HepG2 (cell line): ENCODE results near the gene PDPK1. TPM values are rescaled to one million over a fixed set of nuclear protein-coding genes. Genes with fewer than 3 reads are reported as not detected.

Source experiments
- ATAC-seq: fragments of 200-7000 bp; cut with Tn5 transposase; 3 replicates; pipeline ENCODE4 v1.9.1; 2020; ENCODE audit warnings: mild to moderate bottlenecking, moderate library complexity
- BruUV-seq: library from RNA; stranded (reverse); fragments of 400-500 nt; replicated peaks from 2 replicates; lab custom pipeline; 2021; lab: Mats Ljungman, UMichigan
- CTCF ChIA-PET: fragments of 300-600 bp; formaldehyde crosslinking; extraction: SDS; loops from one replicate; lab custom pipeline; 2021; ENCODE audit warnings: low total read pairs, inconsistent platforms, low intra/inter-chr PET ratio; lab: Yijun Ruan, JAX
- POLR2A ChIA-PET: fragments of 350-600 bp; sonication (Branson Sonifier 250); formaldehyde crosslinking; loops from one replicate; lab custom pipeline; 2020; ENCODE audit warnings: antibody characterized with exemption, inconsistent platforms; lab: Yijun Ruan, JAX
- DNase-seq: peaks from one replicate; pipeline ENCODE4 v3.0.0-alpha.2; 2015; ENCODE audit warnings: low spot score
- FAIRE-seq: peaks from 3 replicates; lab custom pipeline; 2011; peaks lifted over from hg19 to GRCh38; lab: Jason Lieb, UNC
- H2AFZ ChIP-seq: one replicate; pipeline ENCODE4 v1.6.1; 2011; ENCODE audit warnings: low read length, inconsistent platforms
- H3K27ac ChIP-seq: fragments of 300-600 bp; 3 replicates; pipeline ENCODE4 v1.8.0; 2011; ENCODE audit warnings: mixed run types, mild to moderate bottlenecking, mixed read lengths, low read length, inconsistent platforms; ENCODE audit not compliant: insufficient read depth; ENCODE audit errors: extremely low read length
- H3K27me3 ChIP-seq, 2 experiments: fragments of 200-600 bp in 1 of 2; 2 replicates in 1 of 2; 3 replicates in 1 of 2; pipeline versions ENCODE4 v1.6.0 to v1.8.0; 2011; ENCODE audit warnings: low read length in 2 of 2, mild to moderate bottlenecking in 2 of 2, moderate library complexity in 2 of 2, inconsistent platforms in 1 of 2; ENCODE audit not compliant: insufficient read depth in 2 of 2, control insufficient read depth in 1 of 2
- H3K36me3 ChIP-seq, 2 experiments: fragments of 200-600 bp in 1 of 2; replicated peaks in 1 of 2; 2 replicates in 1 of 2; 3 replicates in 1 of 2; pipeline versions ENCODE4 v1.5.1 to v1.8.0; 2011; ENCODE audit warnings: low read length in 2 of 2, inconsistent platforms in 1 of 2; ENCODE audit not compliant: insufficient read depth in 2 of 2, control insufficient read depth in 1 of 2
- H3K4me1 ChIP-seq: 2 replicates; pipeline ENCODE4 v1.5.1; 2012; ENCODE audit warnings: low read length, inconsistent platforms; ENCODE audit not compliant: insufficient read depth
- H3K4me2 ChIP-seq: 2 replicates; pipeline ENCODE4 v1.6.0; 2011; ENCODE audit warnings: low read depth, low read length, inconsistent platforms
- H3K4me3 ChIP-seq, 3 experiments: fragments of 200-600 bp in 1 of 3; sonication (generic), shearing (Covaris generic) in 1 of 3; replicated peaks in 1 of 3; 2 replicates each; pipeline ENCODE4 v1.5.1; 2011 to 2016; ENCODE audit warnings: low read length in 3 of 3, inconsistent platforms in 2 of 3, low read depth in 2 of 3, mild to moderate bottlenecking in 2 of 3, control low read depth in 1 of 3, mixed read lengths in 1 of 3; ENCODE audit not compliant: insufficient read depth in 1 of 3
- H3K79me2 ChIP-seq: one replicate; pipeline ENCODE4 v1.6.1; 2011; ENCODE audit warnings: low read length, inconsistent platforms; ENCODE audit not compliant: insufficient read depth
- H3K9ac ChIP-seq: 2 replicates; pipeline ENCODE4 v1.6.0; 2011; ENCODE audit warnings: mild to moderate bottlenecking, low read depth, low read length, inconsistent platforms; ENCODE audit not compliant: insufficient read depth
- H3K9me3 ChIP-seq: 2 replicates; pipeline ENCODE4 v1.5.1; 2012; ENCODE audit warnings: mild to moderate bottlenecking, low read length
- H4K20me1 ChIP-seq: 2 replicates; pipeline ENCODE4 v1.6.0; 2011; ENCODE audit warnings: inconsistent platforms, mild to moderate bottlenecking, low read length, moderate library complexity; ENCODE audit not compliant: insufficient read depth
- ARNT ChIP-seq: fragments of 450-650 bp; IDR thresholded peaks from 2 replicates; pipeline ENCODE4 v1.6.1; 2017
- POLR2AphosphoS2 ChIP-seq: IDR thresholded peaks from 2 replicates; pipeline ENCODE4 v1.6.1; 2011; ENCODE audit warnings: low read depth, low read length, improper control_type of control experiment
- SMC3 ChIP-seq: IDR thresholded peaks from 2 replicates; pipeline ENCODE4 v1.6.1; 2011; ENCODE audit warnings: low read length, improper control_type of control experiment
- WGBS: methylation state at CpG from one replicate; pipeline ENCODE4 v1.1.6; 2017; ENCODE audit warnings: low lambda C conversion rate; 5-methylcytosine and 5-hydroxymethylcytosine counted together
- in situ Hi-C: cut with HindIII; loops from 2 replicates; pipeline ENCODE4 v1.10.0; 2017; ENCODE audit warnings: low pct_unique_long_range_greater_than_20kb; ENCODE audit not compliant: extremely low pct_ligation_motif_present
- intact Hi-C: fragments of 100-400 bp; cut with micrococcal nuclease; formaldehyde crosslinking; loops from one replicate; pipeline ENCODE4 v1.10.0; 2022; ENCODE audit not compliant: unreplicated experiment
- polyA plus RNA-seq, 8 experiments: library from polyadenylated mRNA; depleted of rRNA in 3 of 8; stranded (reverse) in 7 of 8; unstranded in 1 of 8; fragments of >200 nt; fragmentation: Illumina TruSeq in 4 of 8; extraction: Trizol in 4 of 8; gene quantifications; 2 replicates each; pipeline versions ENCODE4 v1.2.1 to v1.2.3, GENCODE V29; 2011 to 2016; ENCODE audit warnings: low read depth in 4 of 8, missing spikeins in 1 of 8, mixed read lengths in 1 of 8; ENCODE audit not compliant: insufficient read depth in 1 of 8
- total RNA-seq, 5 experiments: library from RNA; depleted of rRNA; stranded (reverse); fragments of >200 nt; fragmentation: Illumina TruSeq; extraction: Trizol; gene quantifications; 2 replicates each; pipeline ENCODE4 v1.2.3, GENCODE V29; 2016; ENCODE audit warnings: low read depth in 1 of 5
- TF ChIP-seq, protein P1 (sequence below): sonication (generic); formaldehyde crosslinking; IDR thresholded peaks from 2 replicates; pipeline ENCODE4 v1.9.0; 2021; ENCODE audit warnings: missing genetic modification reagents, borderline replicate concordance
- TF ChIP-seq, protein P2 (sequence below): sonication (generic); formaldehyde crosslinking; IDR thresholded peaks from 2 replicates; pipeline ENCODE4 v1.5.1; 2020; ENCODE audit warnings: missing genetic modification reagents, mild to moderate bottlenecking, borderline replicate concordance

The PDPK1 gene
- total and polyA plus RNA-seq, 2 of the 13 experiments (the other 11 are each of a cell fraction or from before 2014, with no cell fraction given): 59.6 to 129 TPM

DNA sequence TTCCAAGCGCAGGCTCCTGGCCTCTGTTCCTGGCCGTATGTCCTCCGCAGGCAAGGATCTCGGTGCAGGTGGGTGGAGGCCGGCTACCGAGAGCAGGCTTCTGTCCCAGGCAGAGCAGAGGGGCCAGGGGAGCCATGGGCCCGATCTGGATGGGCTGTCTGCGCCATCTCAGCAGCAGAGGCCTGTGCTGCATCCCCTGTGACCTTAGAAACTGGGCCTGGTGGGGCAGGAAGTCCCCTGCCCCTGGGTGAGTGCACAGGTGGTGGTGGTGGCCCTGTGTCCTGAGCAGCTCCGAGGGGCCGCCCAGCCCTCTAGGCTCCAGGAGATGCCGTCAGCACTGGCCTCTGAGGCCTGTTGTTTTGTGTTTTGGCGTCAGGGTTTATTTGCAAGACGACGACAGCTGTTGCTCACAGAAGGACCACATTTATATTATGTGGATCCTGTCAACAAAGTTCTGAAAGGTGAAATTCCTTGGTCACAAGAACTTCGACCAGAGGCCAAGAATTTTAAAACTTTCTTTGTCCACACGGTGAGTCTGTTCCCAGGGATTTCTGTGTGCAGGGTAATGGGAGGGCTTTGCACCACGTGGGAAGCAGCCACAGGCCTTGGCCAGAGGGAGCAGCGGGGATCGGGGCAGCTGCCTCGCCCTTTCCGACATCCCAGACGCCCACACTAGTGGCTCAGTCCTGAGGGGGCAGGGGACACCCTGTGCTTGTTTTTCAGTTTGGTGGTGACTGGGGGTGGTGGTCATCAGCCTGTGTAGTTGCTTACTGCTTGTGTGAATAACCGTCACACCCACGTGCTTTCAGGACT is 59.1 kb downstream of the PDPK1 start:
- 93% methylated on average over 13 of the region's 24 CpGs for WGBS
- ChIA-PET CTCF (no interaction called here), POLR2A (no interaction called here)
- no TSS peak for BruUV-seq
- in situ Hi-C loops (no loop called here), intact Hi-C loops (no loop called here)
- Histone ChIP-seq H3K4me1 (no peaks in the 10 kb centered on the region), H4K20me1 (peaks cover 22% of the 10 kb centered on the region; the same call in 1 of the 2 replicates), H3K4me3 (no peak overlapping the region), H3K27ac (no peak overlapping the region), H3K9me3 (no peaks in the 10 kb centered on the region), H3K4me2 (no peak overlapping the region), H3K79me2 (peaks cover 9% of the 10 kb centered on the region), H3K9ac (no peak overlapping the region), H2AFZ (no peak overlapping the region), H3K27me3 (no peaks in the 10 kb centered on the region), H3K36me3 (peaks cover 28 to 63% of the 10 kb centered on the region in 2 experiments)
- ATAC-seq (no peak), DNase-seq (no peak), FAIRE-seq (no peak)
- TF ChIP-seq, protein P1, sequence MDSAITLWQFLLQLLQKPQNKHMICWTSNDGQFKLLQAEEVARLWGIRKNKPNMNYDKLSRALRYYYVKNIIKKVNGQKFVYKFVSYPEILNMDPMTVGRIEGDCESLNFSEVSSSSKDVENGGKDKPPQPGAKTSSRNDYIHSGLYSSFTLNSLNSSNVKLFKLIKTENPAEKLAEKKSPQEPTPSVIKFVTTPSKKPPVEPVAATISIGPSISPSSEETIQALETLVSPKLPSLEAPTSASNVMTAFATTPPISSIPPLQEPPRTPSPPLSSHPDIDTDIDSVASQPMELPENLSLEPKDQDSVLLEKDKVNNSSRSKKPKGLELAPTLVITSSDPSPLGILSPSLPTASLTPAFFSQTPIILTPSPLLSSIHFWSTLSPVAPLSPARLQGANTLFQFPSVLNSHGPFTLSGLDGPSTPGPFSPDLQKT: no peak
- peak; percentile 13; the same call in 1 of the 2 replicates for TF ChIP-seq POLR2AphosphoS2
- TF ChIP-seq ARNT: no peak
- TF ChIP-seq, protein P2, sequence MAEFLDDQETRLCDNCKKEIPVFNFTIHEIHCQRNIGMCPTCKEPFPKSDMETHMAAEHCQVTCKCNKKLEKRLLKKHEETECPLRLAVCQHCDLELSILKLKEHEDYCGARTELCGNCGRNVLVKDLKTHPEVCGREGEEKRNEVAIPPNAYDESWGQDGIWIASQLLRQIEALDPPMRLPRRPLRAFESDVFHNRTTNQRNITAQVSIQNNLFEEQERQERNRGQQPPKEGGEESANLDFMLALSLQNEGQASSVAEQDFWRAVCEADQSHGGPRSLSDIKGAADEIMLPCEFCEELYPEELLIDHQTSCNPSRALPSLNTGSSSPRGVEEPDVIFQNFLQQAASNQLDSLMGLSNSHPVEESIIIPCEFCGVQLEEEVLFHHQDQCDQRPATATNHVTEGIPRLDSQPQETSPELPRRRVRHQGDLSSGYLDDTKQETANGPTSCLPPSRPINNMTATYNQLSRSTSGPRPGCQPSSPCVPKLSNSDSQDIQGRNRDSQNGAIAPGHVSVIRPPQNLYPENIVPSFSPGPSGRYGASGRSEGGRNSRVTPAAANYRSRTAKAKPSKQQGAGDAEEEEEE (CRISPR knock-in tag): no peak
- TF ChIP-seq SMC3: no peak
